Fibroblast of lung (primary cell): ENCODE results near the gene WNT9A. TPM values are rescaled to one million over a fixed set of nuclear protein-coding genes. Genes with fewer than 3 reads are reported as not detected.

Experiments used
- DNase-seq, 2 donors: peaks; one replicate each; pipeline versions ENCODE4 v3.0.0 to v3.0.0-alpha.2; 2010; ENCODE audit warnings: low read depth in 2 of 2
- H2AFZ ChIP-seq: 2 replicates; pipeline ENCODE4 v1.5.1; 2012; ENCODE audit warnings: low read length, control low read depth, inconsistent platforms
- H3K27ac ChIP-seq: 2 replicates; pipeline ENCODE4 v1.5.1; 2011; ENCODE audit warnings: low read length, control low read depth; ENCODE audit not compliant: insufficient read depth
- H3K27me3 ChIP-seq: 2 replicates; pipeline ENCODE4 v1.5.1; 2011; ENCODE audit warnings: mild to moderate bottlenecking, low read length; ENCODE audit not compliant: control insufficient read depth, insufficient read depth
- H3K36me3 ChIP-seq: 2 replicates; pipeline ENCODE4 v1.5.1; 2011; ENCODE audit warnings: low read length; ENCODE audit not compliant: control insufficient read depth, insufficient read depth
- H3K4me1 ChIP-seq: 2 replicates; pipeline ENCODE4 v1.5.1; 2011; ENCODE audit warnings: low read length; ENCODE audit not compliant: control insufficient read depth, insufficient read depth; ENCODE audit errors: extremely low read depth
- H3K4me2 ChIP-seq: 2 replicates; pipeline ENCODE4 v1.5.1; 2011; ENCODE audit warnings: low read length, control low read depth; ENCODE audit not compliant: insufficient read depth; ENCODE audit errors: extremely low read depth
- H3K4me3 ChIP-seq, 4 experiments: fragments of 200-600 bp in 1 of 4; sonication (generic) in 1 of 4; replicated peaks in 1 of 4; 2 replicates each; pipeline ENCODE4 v1.5.1; 2011 to 2016; ENCODE audit warnings: low read length in 4 of 4, low read depth in 3 of 4, mild to moderate bottlenecking in 3 of 4, control low read depth in 2 of 4, inconsistent platforms in 1 of 4, mixed read lengths in 1 of 4; ENCODE audit not compliant: insufficient read depth in 1 of 4; ENCODE audit errors: control extremely low read depth in 1 of 4
- H3K79me2 ChIP-seq: 2 replicates; pipeline ENCODE4 v1.5.1; 2012; ENCODE audit warnings: mild to moderate bottlenecking, low read length, inconsistent platforms; ENCODE audit not compliant: control insufficient read depth, insufficient read depth
- H3K9ac ChIP-seq: 2 replicates; pipeline ENCODE4 v1.5.1; 2011; ENCODE audit warnings: mild to moderate bottlenecking, low read length, control low read depth; ENCODE audit not compliant: insufficient read depth
- H3K9me3 ChIP-seq: 2 replicates; pipeline ENCODE4 v1.5.1; 2012; ENCODE audit warnings: low read depth, low read length; ENCODE audit not compliant: control insufficient read depth, insufficient read depth
- H4K20me1 ChIP-seq: 2 replicates; pipeline ENCODE4 v1.5.1; 2011; ENCODE audit warnings: low read length; ENCODE audit not compliant: control insufficient read depth, insufficient read depth; ENCODE audit errors: extremely low read depth
- CTCF ChIP-seq, 2 donors: IDR thresholded peaks in 1 of 2; conservative IDR thresholded peaks in 1 of 2; 1 replicate in 1 of 2; 2 replicates in 1 of 2; pipeline ENCODE4 v1.5.1; 2011 to 2012; ENCODE audit warnings: low read length in 2 of 2, control low read depth in 1 of 2, inconsistent platforms in 1 of 2, low read depth in 1 of 2, mild to moderate bottlenecking in 1 of 2
- EZH2 ChIP-seq: IDR thresholded peaks from 2 replicates; pipeline ENCODE4 v1.5.1; 2012; ENCODE audit warnings: low read length, control low read depth, mild to moderate bottlenecking; ENCODE audit errors: missing control alignments
- polyA plus RNA-seq, 2 donors: library from polyadenylated mRNA; depleted of rRNA in 1 of 2; stranded (reverse) in 1 of 2; unstranded in 1 of 2; fragments of >200 nt; gene quantifications; 2 replicates each; pipeline ENCODE4 v1.2.1, GENCODE V29; 2011 to 2012; ENCODE audit warnings: missing spikeins in 1 of 2
- total RNA-seq: library from RNA; depleted of rRNA; stranded (reverse); fragments of >200 nt; gene quantifications from 2 replicates; pipeline ENCODE4 v1.2.1, GENCODE V29; 2014

WNT9A gene
- total and polyA plus RNA-seq, 2 donors (not counting 1 experiment from before 2014, with no cell fraction given), result 1.0 to 5.3 TPM

GRCh38 chr1:227950735-227951346 is 3.1 kb upstream of the WNT9A start:
- H3K4me1 ChIP-seq, result peaks cover 3% of the 10 kb centered on the region
- no peak overlapping the region for H2AFZ ChIP-seq
- no peaks in the 10 kb centered on the region for H3K36me3 ChIP-seq

GRCh38 chr1:227949954-227950734 is 2.4 kb upstream of the WNT9A start:
- no peak overlapping the region for H2AFZ ChIP-seq
- DNase-seq, result no peak
- no peaks in the 10 kb centered on the region for H3K27me3 ChIP-seq
- H3K79me2 ChIP-seq, result no peaks in the 10 kb centered on the region
- no peak for TF ChIP-seq CTCF (conservative IDR thresholded peaks at IDR 0.05 in 1 of 2, IDR thresholded peaks at IDR 0.05 in 1 of 2; ENCODE audit: low read depth in 1 of 2, low read length in 2 of 2)
- no peak for TF ChIP-seq EZH2
- no peaks in the 10 kb centered on the region for H3K36me3 ChIP-seq
- no peak overlapping the region for H3K9ac ChIP-seq
- H4K20me1 ChIP-seq, result no peaks in the 10 kb centered on the region
- no peak overlapping the region for H3K4me3 ChIP-seq
- no peaks in the 10 kb centered on the region for H3K9me3 ChIP-seq
- H3K27ac ChIP-seq, result no peak overlapping the region
- no peak overlapping the region for H3K4me2 ChIP-seq
- peaks cover 3% of the 10 kb centered on the region for H3K4me1 ChIP-seq

More at GRCh38 chr1:227950735-227951346, 3.1 kb upstream of the WNT9A start:
- H3K4me2 ChIP-seq, result no peak overlapping the region
- H3K9me3 ChIP-seq, result no peaks in the 10 kb centered on the region
- no peaks in the 10 kb centered on the region for H3K27me3 ChIP-seq
- DNase-seq, result no peak
- no peak overlapping the region for H3K9ac ChIP-seq
- no peak for TF ChIP-seq EZH2
- TF ChIP-seq CTCF (conservative IDR thresholded peaks at IDR 0.05 in 1 of 2, IDR thresholded peaks at IDR 0.05 in 1 of 2; ENCODE audit: low read depth in 1 of 2, low read length in 2 of 2), result no peak
- H3K4me3 ChIP-seq, result no peak overlapping the region
- no peak overlapping the region for H3K27ac ChIP-seq
- H3K79me2 ChIP-seq, result no peaks in the 10 kb centered on the region
- H4K20me1 ChIP-seq, result no peaks in the 10 kb centered on the region

- Histone ChIP-seq H3K27ac (no peak overlapping the region), H3K4me3 (peak overlapping the region in 1 of 4 experiments; percentile 76), H3K4me2 (peak overlapping the region; percentile 88), H3K27me3 (no peaks in the 10 kb centered on the region), H3K9me3 (no peaks in the 10 kb centered on the region), H4K20me1 (no peaks in the 10 kb centered on the region), H3K4me1 (peaks cover 3% of the 10 kb centered on the region), H3K36me3 (no peaks in the 10 kb centered on the region), H2AFZ (no peak overlapping the region), H3K79me2 (no peaks in the 10 kb centered on the region), H3K9ac (no peak overlapping the region)
- TF ChIP-seq CTCF (conservative IDR thresholded peaks at IDR 0.05 in 1 of 2, IDR thresholded peaks at IDR 0.05 in 1 of 2; ENCODE audit: low read depth in 1 of 2, low read length in 2 of 2) (no peak), EZH2 (no peak)
- DNase-seq, result no peak
These were observed 1.7 kb upstream of the WNT9A start for GRCh38 chr1:227949341-227949921.
